ENCODE results near the gene XRCC5.

XRCC5 gene

DNA sequence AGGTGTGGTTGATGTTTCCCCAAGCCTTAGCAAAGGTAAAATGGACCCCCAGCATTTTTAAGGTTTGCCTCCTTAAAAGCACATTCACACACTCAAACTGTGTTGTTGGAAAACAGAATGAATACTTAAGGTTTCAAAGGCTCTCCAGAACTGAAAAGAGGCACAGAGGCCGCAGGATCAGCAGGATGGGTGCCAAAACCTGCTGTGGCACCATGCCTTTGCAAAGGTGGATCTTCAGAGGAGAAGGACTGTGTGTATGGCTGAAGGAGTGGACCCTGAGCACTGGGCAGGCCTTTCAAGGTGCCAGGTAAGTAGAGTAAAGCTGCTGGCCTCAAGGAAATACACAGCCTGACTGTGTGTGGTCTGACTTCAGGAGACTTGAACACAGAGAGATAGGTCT is 127.3 kb downstream of the XRCC5 start:
- no peak for DNase-seq

- no peak for DNase-seq
These were observed 133.2 kb downstream of the XRCC5 start for GRCh38 chr2:216242365-216242764.

DNA sequence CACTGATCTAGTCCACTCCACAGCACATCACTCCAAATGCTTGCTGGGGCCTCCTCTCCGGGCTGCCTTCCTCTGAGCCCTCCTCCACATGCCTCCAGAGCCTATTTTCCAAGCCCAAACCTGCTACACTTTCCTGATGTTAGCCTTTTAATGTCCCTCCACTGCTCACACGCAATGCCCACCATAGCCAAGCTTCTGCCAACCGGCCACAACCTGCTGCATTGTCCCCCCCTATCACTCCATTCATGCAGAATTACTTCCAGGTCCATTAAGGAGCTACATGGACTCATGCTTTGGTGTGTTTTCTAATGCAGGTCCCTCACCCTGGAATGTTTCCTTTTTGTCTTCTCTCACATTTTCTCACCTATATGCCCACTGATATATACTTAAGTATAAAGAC is 133.9 kb downstream of the XRCC5 start:
- no peak for DNase-seq

GRCh38 chr2:216245391-216245975 is 136.3 kb downstream of the XRCC5 start:
- no peak for DNase-seq

- no peak for DNase-seq
These were observed 137.6 kb downstream of the XRCC5 start for GRCh38 chr2:216246766-216247165.
